Measurements from ENCODE around the gene ELFN2.

Gene ELFN2

GRCh38 chr22:37340331-37341262, 86.7 kb downstream of the ELFN2 start:
- H3K4me3 ChIP-seq (ENCODE audit: low read depth, low read length) = no peak overlapping the region
- no peak for DNase-seq (ENCODE audit: low read depth)
- no peak for TF ChIP-seq CTCF (IDR thresholded peaks at IDR 0.05; ENCODE audit: low read depth, low read length, missing control alignments)
- in situ Hi-C loops (cut with HindIII; ENCODE audit: low sequenced_read_pairs) = no loop called here

GRCh38 chr22:37338539-37339246, 88.6 kb downstream of the ELFN2 start:
- no peak for DNase-seq (ENCODE audit: low read depth)
- no peak for TF ChIP-seq CTCF (IDR thresholded peaks at IDR 0.05; ENCODE audit: low read depth, low read length, missing control alignments)
- no peak overlapping the region for H3K4me3 ChIP-seq (ENCODE audit: low read depth, low read length)
- in situ Hi-C loops (cut with HindIII; ENCODE audit: low sequenced_read_pairs) = no loop called here

- TF ChIP-seq CTCF (IDR thresholded peaks at IDR 0.05; ENCODE audit: low read depth, low read length, missing control alignments) = no peak
- no peak for DNase-seq (ENCODE audit: low read depth)
- in situ Hi-C loops (cut with HindIII; ENCODE audit: low sequenced_read_pairs) = no loop called here
- H3K4me3 ChIP-seq (ENCODE audit: low read depth, low read length) = no peak overlapping the region
Measured at GRCh38 chr22:37337204-37337943, 89.9 kb downstream of the ELFN2 start.

- in situ Hi-C loops (cut with HindIII; ENCODE audit: low sequenced_read_pairs) = no loop called here
Measured at GRCh38 chr22:37336579-37336978, 90.7 kb downstream of the ELFN2 start.

GRCh38 chr22:37335806-37336199, 91.5 kb downstream of the ELFN2 start:
- in situ Hi-C loops (cut with HindIII; ENCODE audit: low sequenced_read_pairs) = no loop called here
- DNase-seq (ENCODE audit: low read depth) = no peak
- H3K4me3 ChIP-seq (ENCODE audit: low read depth, low read length) = no peak overlapping the region
- no peak for TF ChIP-seq CTCF (IDR thresholded peaks at IDR 0.05; ENCODE audit: low read depth, low read length, missing control alignments)

More at GRCh38 chr22:37336579-37336978, 90.7 kb downstream of the ELFN2 start:
- H3K4me3 ChIP-seq (ENCODE audit: low read depth, low read length) = no peak overlapping the region
- no peak for DNase-seq (ENCODE audit: low read depth)
- no peak for TF ChIP-seq CTCF (IDR thresholded peaks at IDR 0.05; ENCODE audit: low read depth, low read length, missing control alignments)

All from astrocyte of the cerebellum (primary cell).